Stimulated activated effector memory CD8-positive, alpha-beta T cell treated with anti-CD3 and anti-CD28 coated beads, Interleukin-12 subunit alpha, Interleukin-12 subunit beta, amount 100 ng/mL, for 72 hours (primary cell): ENCODE data around the gene SLC38A11.
A peak's percentile ranks its signal among the peaks of the same experiment; 100 is the strongest.
"Not testable (repeated sequence)": the region's sequence is repeated elsewhere in the genome, so short reads cannot be mapped to it uniquely, and the experiment has no call there.

Experiments
- ATAC-seq: fragments of 150-1000 bp; cut with Tn5 transposase; 2 replicates; pipeline ENCODE4 v1.10.0; 2021
- DNase-seq, 2 donors: peaks; one replicate each; pipeline ENCODE4 v3.0.0; 2021 to 2022; ENCODE audit warnings: low spot score in 2 of 2
- H3K27ac Mint-ChIP-seq: one replicate; pipeline ENCODE4 v1.8.0; 2022; ENCODE audit warnings: mild to moderate bottlenecking, mixed read lengths
- H3K36me3 Mint-ChIP-seq: one replicate; pipeline ENCODE4 v1.8.0; 2022; ENCODE audit warnings: mild to moderate bottlenecking, mixed read lengths
- H3K4me1 Mint-ChIP-seq: one replicate; pipeline ENCODE4 v1.8.0; 2022; ENCODE audit warnings: mixed read lengths
- H3K4me3 Mint-ChIP-seq: one replicate; pipeline ENCODE4 v1.8.0; 2022; ENCODE audit warnings: mild to moderate bottlenecking, mixed read lengths
- H3K9me3 Mint-ChIP-seq: one replicate; pipeline ENCODE4 v1.8.0; 2022; ENCODE audit warnings: mixed read lengths

The SLC38A11 gene

DNA sequence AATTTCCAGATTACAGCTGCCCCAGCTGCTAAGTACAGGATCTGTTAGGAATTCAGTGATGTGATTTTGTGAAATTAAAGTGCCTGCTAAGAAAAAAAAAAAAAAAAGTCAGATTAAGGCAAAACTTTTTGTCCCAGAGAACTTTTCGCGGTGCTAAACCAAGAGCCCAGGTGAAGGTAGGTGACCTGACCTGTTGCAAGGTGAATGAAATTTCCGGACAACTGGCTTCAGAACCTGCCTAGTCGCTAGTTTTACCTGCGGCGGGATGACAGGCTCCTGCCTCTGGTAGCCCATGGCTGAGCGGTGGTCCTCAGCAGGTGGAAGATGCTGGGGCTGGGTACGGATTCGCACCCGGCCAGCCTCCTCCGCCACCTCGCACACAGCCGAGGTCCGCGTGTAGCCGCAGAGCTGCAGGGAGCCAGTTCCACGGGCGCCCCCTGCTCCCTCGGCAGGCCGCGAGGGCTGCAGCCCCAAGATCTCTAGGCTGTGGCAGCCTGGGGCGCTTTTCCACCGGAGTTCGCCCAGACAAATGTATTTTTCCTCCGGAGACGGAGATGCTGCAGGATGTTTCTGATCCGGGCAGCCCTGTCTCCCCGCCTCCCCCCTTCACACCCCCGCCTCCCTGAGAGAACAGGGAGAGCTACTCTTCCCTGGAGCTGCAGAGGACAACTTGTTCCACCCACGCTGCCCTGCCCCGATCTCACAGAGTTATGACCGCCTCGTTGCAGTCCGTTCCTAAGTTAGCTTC, at the start of gene SLC38A11:
TSS of gene SLC38A11 (minus strand) at position 572 of the 748 bp plus-strand sequence. CDS start at position 294, 278 bp downstream.
- Mint-ChIP-seq H3K36me3 (no peaks in the 10 kb centered on the region), H3K9me3 (no peaks in the 10 kb centered on the region), H3K4me3 (no peak within 1 kb of the TSS), H3K27ac (no peak within 1 kb of the TSS), H3K4me1 (no peaks in the 10 kb centered on the region)
- ATAC-seq (no peak), DNase-seq (no peak)

DNA sequence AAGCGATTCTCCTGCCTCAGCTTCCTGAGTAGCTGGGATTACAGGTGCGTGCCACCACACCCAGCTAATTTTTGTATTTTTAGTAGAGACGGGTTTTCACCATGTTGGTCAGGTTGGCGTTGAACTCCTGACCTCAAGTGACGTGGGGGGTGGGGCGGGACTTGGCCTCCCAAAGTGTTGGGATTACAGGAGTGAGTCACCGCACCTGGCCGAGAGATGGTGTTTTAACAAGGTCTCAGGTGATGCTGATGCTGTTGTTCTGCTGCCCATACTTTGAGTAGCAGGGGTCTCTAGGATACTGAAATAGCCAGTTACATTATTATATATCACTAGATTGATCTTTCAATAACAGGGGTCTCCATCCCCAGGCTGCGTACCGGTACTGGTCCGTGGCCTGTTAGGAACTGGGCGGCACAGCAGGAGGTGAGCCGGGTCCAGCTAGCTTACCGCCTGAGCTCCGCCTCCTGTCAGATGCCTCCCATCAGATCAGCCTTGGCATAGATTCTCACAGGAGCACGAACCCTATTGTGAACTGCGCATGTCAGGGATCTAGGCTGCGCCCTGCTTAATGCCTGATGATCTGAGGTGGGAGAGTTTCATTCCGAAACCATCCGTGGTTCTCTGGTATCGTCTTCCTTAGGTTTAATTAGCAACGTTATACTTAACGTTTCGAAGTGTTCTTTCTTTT, 48.3 kb upstream of the SLC38A11 start:
- Mint-ChIP-seq H3K27ac (no peak overlapping the region), H3K9me3 (no peaks in the 10 kb centered on the region), H3K4me3 (no peak overlapping the region), H3K36me3 (no peaks in the 10 kb centered on the region), H3K4me1 (no peaks in the 10 kb centered on the region)
- ATAC-seq (no peak), DNase-seq (no peak)

DNA sequence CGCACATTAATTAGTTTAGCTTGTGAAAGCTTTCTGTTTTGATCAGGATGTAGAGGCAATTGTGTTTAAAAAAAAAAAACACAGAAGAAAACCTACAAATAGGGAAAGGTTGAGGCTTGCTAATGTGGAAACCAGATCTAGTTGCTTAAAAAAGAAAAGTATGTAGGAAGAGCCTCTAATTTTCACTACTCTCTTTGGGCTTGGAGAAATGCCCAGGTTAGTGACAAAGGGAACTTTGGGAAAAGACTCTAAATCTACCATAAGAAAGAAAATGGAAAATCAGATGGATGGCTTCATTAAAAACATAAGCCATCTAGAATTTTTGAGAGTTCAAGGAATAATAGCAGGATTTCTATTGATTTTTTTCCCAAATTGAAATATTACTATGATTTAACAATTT, 47.3 kb upstream of the SLC38A11 start:
- Mint-ChIP-seq H3K27ac (no peak overlapping the region), H3K36me3 (no peaks in the 10 kb centered on the region), H3K9me3 (no peaks in the 10 kb centered on the region), H3K4me1 (no peaks in the 10 kb centered on the region), H3K4me3 (no peak overlapping the region)
- no peak for DNase-seq
- ATAC-seq, result no peak

GRCh38 chr2:164994664-164995299, 39.5 kb upstream of the SLC38A11 start:
- H3K27ac Mint-ChIP-seq, H3K36me3 Mint-ChIP-seq, H3K4me1 Mint-ChIP-seq, H3K4me3 Mint-ChIP-seq, DNase-seq, H3K9me3 Mint-ChIP-seq, ATAC-seq: not testable (repeated sequence)

DNA sequence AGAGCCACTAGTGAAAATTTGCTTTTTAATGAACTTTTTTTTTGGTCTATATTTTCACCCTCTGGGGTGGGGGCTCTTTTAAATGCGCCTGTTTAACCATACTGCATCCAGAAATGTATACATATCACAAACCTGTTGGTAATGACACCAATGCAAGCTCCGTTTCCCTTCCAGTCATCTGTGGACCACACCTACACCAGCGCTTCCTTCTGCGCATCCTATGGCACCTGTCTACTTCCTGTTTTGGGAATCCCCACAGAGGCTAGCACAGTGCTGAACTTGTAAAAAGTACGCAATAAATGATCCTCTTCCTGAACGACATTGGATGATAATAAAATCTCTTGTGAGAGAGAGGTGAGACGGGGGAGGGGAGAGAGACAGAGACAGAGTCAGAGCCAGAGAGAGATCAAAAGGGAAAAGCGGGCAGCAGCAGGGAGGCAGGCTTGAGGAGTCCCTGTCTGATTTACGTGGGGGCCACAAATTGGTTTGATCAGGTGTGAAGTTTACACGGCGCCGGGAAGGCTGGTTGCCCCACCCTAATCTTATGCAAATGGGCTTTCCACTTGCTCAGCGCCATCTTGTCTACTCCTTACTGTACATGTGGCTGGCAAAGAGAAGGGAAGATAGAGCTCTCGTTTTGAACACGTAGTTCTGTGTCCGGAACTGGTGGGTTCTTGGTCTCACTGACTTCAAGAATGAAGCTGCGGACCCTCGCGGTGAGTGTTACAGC, 38.1 kb upstream of the SLC38A11 start:
- no peaks in the 10 kb centered on the region for H3K9me3 Mint-ChIP-seq
- ATAC-seq (no peak), DNase-seq (no peak)
- no peaks in the 10 kb centered on the region for H3K36me3 Mint-ChIP-seq
- H3K4me1 Mint-ChIP-seq, result peaks cover 6% of the 10 kb centered on the region
- H3K4me3 Mint-ChIP-seq, result no peak overlapping the region
- H3K27ac Mint-ChIP-seq, result no peak overlapping the region

DNA sequence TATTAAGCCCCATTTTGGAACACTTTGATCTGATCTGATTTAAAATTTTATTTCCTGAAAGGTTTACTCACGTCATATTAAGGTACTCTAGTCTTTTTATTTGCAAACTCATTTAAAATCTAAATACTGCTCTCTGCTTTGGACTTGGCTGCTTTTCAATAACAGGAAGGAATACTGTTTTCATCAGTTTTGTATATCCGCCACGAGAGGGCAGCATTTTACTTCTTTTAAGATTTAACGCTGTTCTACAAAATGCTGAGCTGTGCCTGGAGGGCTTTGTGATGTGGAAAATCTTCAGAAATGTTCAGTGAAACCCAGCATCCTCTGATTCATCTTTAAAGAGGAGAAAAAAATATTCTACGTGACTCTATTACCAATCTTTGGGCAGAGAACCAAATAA, 37.5 kb upstream of the SLC38A11 start:
- no peak for DNase-seq
- no peaks in the 10 kb centered on the region for H3K9me3 Mint-ChIP-seq
- peak; percentile 66 for ATAC-seq
- no peaks in the 10 kb centered on the region for H3K36me3 Mint-ChIP-seq
- no peak overlapping the region for H3K4me3 Mint-ChIP-seq
- peaks cover 6% of the 10 kb centered on the region for H3K4me1 Mint-ChIP-seq
- no peak overlapping the region for H3K27ac Mint-ChIP-seq

GRCh38 chr2:164992093-164992454, 36.7 kb upstream of the SLC38A11 start:
- not testable (repeated sequence) for H3K4me3 Mint-ChIP-seq, H3K27ac Mint-ChIP-seq, DNase-seq, H3K4me1 Mint-ChIP-seq, ATAC-seq, H3K9me3 Mint-ChIP-seq, H3K36me3 Mint-ChIP-seq

DNA sequence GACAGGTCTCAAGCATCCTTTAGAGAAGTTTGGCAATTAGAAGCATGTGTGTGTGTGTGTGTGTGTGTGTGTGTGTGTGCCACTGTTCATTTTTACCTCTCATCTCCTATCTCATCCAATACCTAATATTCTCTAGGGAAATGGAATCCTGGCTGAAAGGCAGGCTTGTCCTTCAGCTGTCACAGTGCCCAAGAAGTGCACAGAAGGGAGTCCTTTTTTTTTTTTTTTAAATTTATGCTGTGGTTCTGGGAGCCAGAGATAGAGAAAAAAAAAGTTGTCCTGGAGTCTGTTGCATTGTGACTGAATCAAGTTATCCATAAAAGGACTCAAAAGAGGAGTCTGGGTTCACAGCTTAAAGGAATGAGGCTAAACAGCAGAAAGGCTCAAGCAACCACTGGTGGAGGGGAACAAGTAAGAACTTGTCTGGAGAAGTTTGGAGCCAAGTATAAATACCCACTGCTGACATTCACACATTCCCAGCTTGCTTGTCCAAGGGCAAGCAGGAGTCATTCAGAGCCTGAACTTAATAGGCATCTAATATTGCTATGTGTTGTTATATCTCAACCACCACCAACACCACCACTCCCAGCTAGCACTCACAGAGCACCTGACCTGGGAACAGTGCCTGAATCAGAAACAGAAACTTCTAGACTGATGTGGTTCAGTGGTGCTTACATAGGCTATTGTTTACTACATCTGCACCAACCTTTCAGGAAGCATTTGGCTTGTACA, 36.2 kb upstream of the SLC38A11 start:
- not testable (repeated sequence) for DNase-seq, H3K4me3 Mint-ChIP-seq, H3K4me1 Mint-ChIP-seq, H3K36me3 Mint-ChIP-seq, H3K9me3 Mint-ChIP-seq, H3K27ac Mint-ChIP-seq
- peak; percentile 48 for ATAC-seq

- H3K4me3 Mint-ChIP-seq, DNase-seq, H3K36me3 Mint-ChIP-seq, H3K9me3 Mint-ChIP-seq, ATAC-seq, H3K4me1 Mint-ChIP-seq, H3K27ac Mint-ChIP-seq: not testable (repeated sequence)
Observed at GRCh38 chr2:164990953-164991352, 35.6 kb upstream of the SLC38A11 start.

DNA sequence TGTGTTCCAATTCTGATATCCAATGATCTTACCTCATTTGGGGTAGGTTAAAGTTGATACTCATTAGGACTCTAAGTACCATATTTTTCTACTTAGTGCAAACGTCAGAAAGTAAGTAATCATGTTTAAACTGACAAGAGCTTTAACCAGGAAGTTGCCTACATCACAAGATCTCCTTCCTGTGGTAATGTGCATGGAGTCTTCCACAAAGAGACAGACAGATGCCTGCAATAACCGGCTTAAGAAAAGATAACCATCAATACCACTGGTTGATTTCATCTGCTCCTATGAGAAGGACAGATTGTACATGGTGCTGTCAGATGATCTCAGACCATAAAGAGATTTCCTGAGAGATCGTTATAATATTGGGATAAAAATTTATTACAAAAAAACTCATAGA, 33.5 kb upstream of the SLC38A11 start:
- H3K4me3 Mint-ChIP-seq, H3K4me1 Mint-ChIP-seq, DNase-seq, ATAC-seq, H3K36me3 Mint-ChIP-seq, H3K27ac Mint-ChIP-seq, H3K9me3 Mint-ChIP-seq: not testable (repeated sequence)

DNA sequence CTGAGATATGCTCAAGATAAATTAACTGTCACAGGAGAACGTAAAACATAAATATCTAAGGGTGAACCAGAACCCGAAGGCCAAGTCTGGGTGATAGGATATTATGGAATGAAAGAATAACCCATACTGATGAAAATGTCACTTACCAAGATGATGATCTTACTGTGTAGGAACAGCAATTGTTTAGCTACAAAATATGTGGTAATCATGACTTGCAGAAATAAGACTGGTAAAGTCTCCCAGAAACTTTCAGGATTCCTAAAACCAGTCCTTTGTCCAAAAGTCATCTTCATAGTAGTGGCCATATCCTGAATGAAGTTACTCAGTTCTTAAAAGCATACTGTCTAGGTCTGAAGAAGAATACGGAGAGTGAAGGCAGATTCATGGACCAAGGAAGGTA, 30.7 kb upstream of the SLC38A11 start:
- not testable (repeated sequence) for ATAC-seq, H3K36me3 Mint-ChIP-seq, H3K9me3 Mint-ChIP-seq, H3K4me3 Mint-ChIP-seq, H3K27ac Mint-ChIP-seq, H3K4me1 Mint-ChIP-seq, DNase-seq

- Mint-ChIP-seq H3K36me3 (no peaks in the 10 kb centered on the region), H3K4me3 (no peak overlapping the region), H3K9me3 (no peaks in the 10 kb centered on the region), H3K27ac (no peak overlapping the region), H3K4me1 (no peaks in the 10 kb centered on the region)
- DNase-seq (no peak), ATAC-seq (no peak)
Observed at GRCh38 chr2:164984428-164984827, 29.1 kb upstream of the SLC38A11 start.

DNA sequence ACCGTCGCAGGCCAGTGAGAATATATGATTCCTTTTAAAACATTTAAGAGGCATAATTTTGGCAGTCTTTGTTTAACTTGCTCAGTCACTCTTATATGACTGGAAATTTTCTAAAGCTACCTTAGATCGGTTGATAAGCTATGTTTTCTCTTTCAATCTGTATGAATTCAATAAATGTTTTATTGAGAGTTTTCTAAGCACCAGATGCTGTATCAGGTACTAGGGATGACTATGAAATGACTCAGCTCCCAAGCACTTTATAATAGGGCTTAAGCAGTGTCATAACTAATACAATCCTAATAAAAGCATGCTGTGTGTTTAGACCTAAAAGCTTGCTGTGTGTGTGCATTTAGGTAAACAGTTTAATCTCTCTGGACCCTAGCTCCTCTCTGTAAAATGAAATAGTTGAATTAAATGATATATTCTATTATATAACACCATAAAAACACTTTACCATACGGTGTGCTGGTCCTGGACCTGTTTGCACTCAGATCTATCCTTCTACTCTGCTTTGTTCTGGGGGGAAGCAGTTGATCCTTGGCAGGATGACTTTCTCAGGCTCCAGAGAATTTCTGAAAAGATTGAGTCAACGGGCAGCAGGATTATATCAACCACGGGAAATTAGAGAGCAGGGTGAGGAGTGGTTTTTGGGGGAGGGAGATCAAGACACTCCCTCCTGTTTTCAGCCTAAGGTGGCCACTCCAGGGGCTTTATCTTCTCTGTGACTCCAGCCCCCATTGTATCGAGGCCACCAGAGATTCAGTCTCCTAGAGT, 26.1 kb upstream of the SLC38A11 start:
- H3K4me1 Mint-ChIP-seq, result no peaks in the 10 kb centered on the region
- no peaks in the 10 kb centered on the region for H3K9me3 Mint-ChIP-seq
- H3K27ac Mint-ChIP-seq, result no peak overlapping the region
- ATAC-seq (no peak), DNase-seq (no peak)
- H3K36me3 Mint-ChIP-seq, result no peaks in the 10 kb centered on the region
- H3K4me3 Mint-ChIP-seq, result no peak overlapping the region

DNA sequence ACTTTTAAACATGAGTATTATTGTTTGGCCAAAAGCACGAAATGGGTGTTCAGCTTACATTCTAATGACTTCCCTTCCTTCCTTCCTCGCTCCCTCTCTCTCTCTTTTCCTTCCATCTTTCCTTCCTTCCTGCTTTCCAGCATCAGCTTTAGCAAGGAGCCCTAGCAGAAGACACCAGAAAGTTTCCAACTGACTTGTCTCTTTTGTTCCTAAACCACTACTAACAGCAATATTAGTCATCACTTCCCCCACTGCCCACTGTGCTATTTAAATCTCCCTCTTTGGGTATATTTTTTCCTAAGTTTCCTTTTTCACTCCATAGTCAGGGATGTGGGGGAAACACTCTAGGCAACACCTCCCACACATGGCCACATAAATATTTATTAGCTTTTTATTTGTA, 25.4 kb upstream of the SLC38A11 start:
- H3K4me3 Mint-ChIP-seq, H3K4me1 Mint-ChIP-seq, H3K9me3 Mint-ChIP-seq, H3K36me3 Mint-ChIP-seq, H3K27ac Mint-ChIP-seq, DNase-seq: not testable (repeated sequence)
- peak; percentile 32 for ATAC-seq
